ENCODE measurements around the gene GSN.

The GSN gene

GRCh38 chr9:121279776-121280388 lies 11.9 kb downstream of the GSN start:
- in situ Hi-C loops (cut with HindIII; ENCODE audit: low sequenced_read_pairs) = no loop called here
- DNase-seq (ENCODE audit: low read depth) = no peak
- TF ChIP-seq CTCF (IDR thresholded peaks at IDR 0.05; ENCODE audit: low read depth, low read length, missing control alignments) = no peak

GRCh38 chr9:121280715-121281613 lies 13.0 kb downstream of the GSN start:
- in situ Hi-C loops (cut with HindIII; ENCODE audit: low sequenced_read_pairs) = no loop called here
- no peak overlapping the region for H3K4me3 ChIP-seq (ENCODE audit: low read depth, low read length)
- TF ChIP-seq CTCF (IDR thresholded peaks at IDR 0.05; ENCODE audit: low read depth, low read length, missing control alignments) = no peak
- no peak for DNase-seq (ENCODE audit: low read depth)

More at GRCh38 chr9:121279776-121280388, 11.9 kb downstream of the GSN start:
- H3K4me3 ChIP-seq (ENCODE audit: low read depth, low read length) = no peak overlapping the region

- no peak overlapping the region for H3K4me3 ChIP-seq (ENCODE audit: low read depth, low read length)
- TF ChIP-seq CTCF (IDR thresholded peaks at IDR 0.05; ENCODE audit: low read depth, low read length, missing control alignments) = no peak
- in situ Hi-C loops (cut with HindIII; ENCODE audit: low sequenced_read_pairs) = no loop called here
- no peak for DNase-seq (ENCODE audit: low read depth)
Observed at GRCh38 chr9:121281614-121282276, 13.8 kb downstream of the GSN start.

- TF ChIP-seq CTCF (IDR thresholded peaks at IDR 0.05; ENCODE audit: low read depth, low read length, missing control alignments) = no peak
- in situ Hi-C loops (cut with HindIII; ENCODE audit: low sequenced_read_pairs) = no loop called here
- no peak for DNase-seq (ENCODE audit: low read depth)
- H3K4me3 ChIP-seq (ENCODE audit: low read depth, low read length) = no peak overlapping the region
Observed at GRCh38 chr9:121282277-121283079, 14.5 kb downstream of the GSN start.

- TF ChIP-seq CTCF (IDR thresholded peaks at IDR 0.05; ENCODE audit: low read depth, low read length, missing control alignments) = no peak
- in situ Hi-C loops (cut with HindIII; ENCODE audit: low sequenced_read_pairs) = no loop called here
- DNase-seq (ENCODE audit: low read depth) = no peak
- no peak overlapping the region for H3K4me3 ChIP-seq (ENCODE audit: low read depth, low read length)
Observed at GRCh38 chr9:121283080-121283398, 15.1 kb downstream of the GSN start.
